GM13976 (cell line): ENCODE data around the gene BCL11A.

Source experiments
- DNase-seq: peaks from one replicate; pipeline ENCODE4 v3.0.0; 2012; ENCODE audit warnings: low spot score
- CTCF ChIP-seq: IDR thresholded peaks from 2 replicates; pipeline ENCODE4 v1.5.1; 2012; ENCODE audit warnings: borderline replicate concordance, mild to moderate bottlenecking; ENCODE audit not compliant: insufficient read depth; ENCODE audit errors: extremely low read depth, missing control alignments, control extremely low read depth
- in situ Hi-C: fragments of 300-500 bp; cut with MboI; formaldehyde crosslinking; loops from one replicate; pipeline ENCODE4 v1.12.0; 2022; ENCODE audit warnings: low sequenced_read_pairs, mixed read lengths, inconsistent platforms; ENCODE audit not compliant: unreplicated experiment

The BCL11A gene

GRCh38 chr2:60409531-60409871 lies 144.0 kb downstream of the BCL11A start:
- TF ChIP-seq CTCF = no peak
- no peak for DNase-seq
- in situ Hi-C loops = no loop called here

GRCh38 chr2:60408811-60409530 lies 144.5 kb downstream of the BCL11A start:
- no peak for DNase-seq
- in situ Hi-C loops = no loop called here
- TF ChIP-seq CTCF = no peak

GRCh38 chr2:60408207-60408606 lies 145.2 kb downstream of the BCL11A start:
- DNase-seq = no peak
- in situ Hi-C loops = no loop called here
- TF ChIP-seq CTCF = no peak

- in situ Hi-C loops = no loop called here
- TF ChIP-seq CTCF = no peak
- no peak for DNase-seq
Measured at GRCh38 chr2:60407398-60407797, 146.1 kb downstream of the BCL11A start.

- DNase-seq = no peak
- no peak for TF ChIP-seq CTCF
- in situ Hi-C loops = no loop called here
Measured at GRCh38 chr2:60406192-60406591, 147.3 kb downstream of the BCL11A start.

- no peak for DNase-seq
- in situ Hi-C loops = no loop called here
- TF ChIP-seq CTCF = no peak
Measured at GRCh38 chr2:60405271-60405919, 148.1 kb downstream of the BCL11A start.
